Middle frontal gyrus (tissue), 1 donor: Measurements from ENCODE around the gene SLC36A2.
"Not testable (repeated sequence)": the region's sequence is repeated elsewhere in the genome, so short reads cannot be mapped to it uniquely, and the experiment has no call there.

Experiments
- DNase-seq: peaks from one replicate; pipeline ENCODE4 v3.0.0-alpha.2; 2015; ENCODE audit warnings: low spot score; ENCODE audit errors: extremely low spot score

The SLC36A2 gene

GRCh38 chr5:151347369-151347768, at the start of gene SLC36A2:
TSS of gene SLC36A2 (minus strand) at chr5:151347559. CDS start at chr5:151347460, 99 bp downstream.
- no peak for DNase-seq

GRCh38 chr5:151388960-151389359, 41.6 kb upstream of the SLC36A2 start:
- DNase-seq: no peak

GRCh38 chr5:151384106-151384505, 36.7 kb upstream of the SLC36A2 start:
- DNase-seq: no peak

- DNase-seq: no peak
Observed at GRCh38 chr5:151383011-151383410, 35.7 kb upstream of the SLC36A2 start.

GRCh38 chr5:151382576-151382975, 35.2 kb upstream of the SLC36A2 start:
- DNase-seq: no peak

GRCh38 chr5:151381899-151382298, 34.5 kb upstream of the SLC36A2 start:
- DNase-seq: no peak

GRCh38 chr5:151378616-151379015, 31.3 kb upstream of the SLC36A2 start:
- DNase-seq: no peak

- DNase-seq: no peak
Observed at GRCh38 chr5:151374539-151374938, 27.2 kb upstream of the SLC36A2 start.

GRCh38 chr5:151367038-151367437, 19.7 kb upstream of the SLC36A2 start:
- DNase-seq: not testable (repeated sequence)

- no peak for DNase-seq
Observed at GRCh38 chr5:151363673-151364072, 16.3 kb upstream of the SLC36A2 start.

- no peak for DNase-seq
Observed at GRCh38 chr5:151362970-151363369, 15.6 kb upstream of the SLC36A2 start.

- DNase-seq: no peak
Observed at GRCh38 chr5:151359391-151359790, 12.0 kb upstream of the SLC36A2 start.

GRCh38 chr5:151357792-151358191, 10.4 kb upstream of the SLC36A2 start:
- no peak for DNase-seq

- DNase-seq: no peak
Observed at GRCh38 chr5:151357097-151357496, 9.7 kb upstream of the SLC36A2 start.

GRCh38 chr5:151351671-151352070, 4.3 kb upstream of the SLC36A2 start:
- DNase-seq: no peak

GRCh38 chr5:151348789-151349188, 1.4 kb upstream of the SLC36A2 start:
- DNase-seq: no peak

- DNase-seq: no peak
Observed at GRCh38 chr5:151345808-151346478, 1.4 kb downstream of the SLC36A2 start.

- no peak for DNase-seq
Observed at GRCh38 chr5:151345187-151345807, 2.1 kb downstream of the SLC36A2 start.

GRCh38 chr5:151344088-151344487, 3.3 kb downstream of the SLC36A2 start:
- no peak for DNase-seq

- no peak for DNase-seq
Observed at GRCh38 chr5:151340004-151340403, 7.4 kb downstream of the SLC36A2 start.

- no peak for DNase-seq
Observed at GRCh38 chr5:151338734-151339133, 8.6 kb downstream of the SLC36A2 start.

GRCh38 chr5:151332857-151333256, 14.5 kb downstream of the SLC36A2 start:
- no peak for DNase-seq

GRCh38 chr5:151328734-151329133, 18.6 kb downstream of the SLC36A2 start:
- no peak for DNase-seq
